Activated CD8-positive, alpha-beta memory T cell treated with anti-CD3 and anti-CD28 coated beads, Interleukin-2, amount 50 U/mL, for 24 hours (primary cell): Measurements from ENCODE around the gene AP1G2.

Experiments
- DNase-seq: peaks from one replicate; pipeline ENCODE4 v3.0.0-alpha.2; 2020; ENCODE audit errors: extremely low read depth

AP1G2 gene

GRCh38 chr14:23558346-23559009 lies 9.1 kb downstream of the AP1G2 start:
- DNase-seq: no peak

GRCh38 chr14:23557946-23558345 lies 9.6 kb downstream of the AP1G2 start:
- DNase-seq: no peak

- DNase-seq: no peak
Measured at GRCh38 chr14:23557521-23557920, 10.1 kb downstream of the AP1G2 start.

GRCh38 chr14:23556700-23557440 lies 10.7 kb downstream of the AP1G2 start:
- DNase-seq: no peak

- DNase-seq: peak; percentile 78
Measured at GRCh38 chr14:23555882-23556699, 11.5 kb downstream of the AP1G2 start, which contains the start of gene THTPA. TSS of gene THTPA (plus strand) at chr14:23556271. CDS start at chr14:23556758, 487 bp downstream.

GRCh38 chr14:23555533-23555881 lies 12.1 kb downstream of the AP1G2 start:
- DNase-seq: no peak

GRCh38 chr14:23551266-23552028 lies 16.1 kb downstream of the AP1G2 start, which contains the start of gene ZFHX2:
TSS of gene ZFHX2 (minus strand) at chr14:23551765. CDS start at chr14:23535325, 16,440 bp downstream.
- DNase-seq: peak; percentile 49

GRCh38 chr14:23550812-23551265 lies 16.8 kb downstream of the AP1G2 start:
- no peak for DNase-seq

- DNase-seq: no peak
Measured at GRCh38 chr14:23550131-23550811, 17.3 kb downstream of the AP1G2 start.

- no peak for DNase-seq
Measured at GRCh38 chr14:23548351-23549318, 19.0 kb downstream of the AP1G2 start.

- no peak for DNase-seq
Measured at GRCh38 chr14:23547924-23548323, 19.7 kb downstream of the AP1G2 start.

- no peak for DNase-seq
Measured at GRCh38 chr14:23546450-23547035, 21.0 kb downstream of the AP1G2 start.

- no peak for DNase-seq
Measured at GRCh38 chr14:23545740-23546365, 21.7 kb downstream of the AP1G2 start.

- DNase-seq: no peak
Measured at GRCh38 chr14:23544511-23545447, 22.8 kb downstream of the AP1G2 start.

- no peak for DNase-seq
Measured at GRCh38 chr14:23543403-23543802, 24.2 kb downstream of the AP1G2 start.

GRCh38 chr14:23542261-23542660 lies 25.3 kb downstream of the AP1G2 start:
- DNase-seq: no peak

- DNase-seq: no peak
Measured at GRCh38 chr14:23540141-23540469, 27.5 kb downstream of the AP1G2 start.
